Hematopoietic multipotent progenitor cell treated with erythropoietin and hydrocortisone succinate and interleukin-3 and kit ligand, for 6 days (in vitro differentiated cells): ENCODE data around the gene ALDH3A1.

Experiments
- DNase-seq: peaks from one replicate; pipeline ENCODE4 v3.0.0-alpha.2; 2015

ALDH3A1 gene

GRCh38 chr17:19718613-19719354 lies 29.3 kb downstream of the ALDH3A1 start:
- DNase-seq = no peak

GRCh38 chr17:19718041-19718612 lies 30.0 kb downstream of the ALDH3A1 start:
- no peak for DNase-seq

GRCh38 chr17:19717411-19717908 lies 30.6 kb downstream of the ALDH3A1 start:
- DNase-seq = no peak

- DNase-seq = no peak
Observed at GRCh38 chr17:19717031-19717360, 31.1 kb downstream of the ALDH3A1 start.

GRCh38 chr17:19716108-19717030 lies 31.7 kb downstream of the ALDH3A1 start, which contains the start of gene SLC47A2:
SLC47A2 (minus strand) TSS chr17:19716584; CDS start chr17:19716555, 29 bp downstream.
- no peak for DNase-seq

GRCh38 chr17:19714542-19715411 lies 33.3 kb downstream of the ALDH3A1 start:
- no peak for DNase-seq

- DNase-seq = no peak
Observed at GRCh38 chr17:19713901-19714361, 34.2 kb downstream of the ALDH3A1 start.

GRCh38 chr17:19713462-19713861 lies 34.6 kb downstream of the ALDH3A1 start:
- no peak for DNase-seq

- no peak for DNase-seq
Observed at GRCh38 chr17:19712436-19713004, 35.6 kb downstream of the ALDH3A1 start.

- no peak for DNase-seq
Observed at GRCh38 chr17:19709841-19710240, 38.3 kb downstream of the ALDH3A1 start.

- DNase-seq = no peak
Observed at GRCh38 chr17:19708431-19709175, 39.5 kb downstream of the ALDH3A1 start.

GRCh38 chr17:19707728-19708221 lies 40.3 kb downstream of the ALDH3A1 start:
- no peak for DNase-seq

GRCh38 chr17:19706791-19707727 lies 41.0 kb downstream of the ALDH3A1 start:
- no peak for DNase-seq

- DNase-seq = no peak
Observed at GRCh38 chr17:19705771-19706770, 42.0 kb downstream of the ALDH3A1 start.

GRCh38 chr17:19705201-19705600 lies 42.9 kb downstream of the ALDH3A1 start:
- no peak for DNase-seq

- peak; percentile 30 for DNase-seq
Observed at GRCh38 chr17:19703828-19704613, 44.1 kb downstream of the ALDH3A1 start.

GRCh38 chr17:19703106-19703827 lies 44.8 kb downstream of the ALDH3A1 start:
- DNase-seq = no peak
